Measurements from ENCODE around the gene WDTC1.
A peak's percentile ranks its signal among the peaks of the same experiment; 100 is the strongest.

WDTC1 gene

DNA sequence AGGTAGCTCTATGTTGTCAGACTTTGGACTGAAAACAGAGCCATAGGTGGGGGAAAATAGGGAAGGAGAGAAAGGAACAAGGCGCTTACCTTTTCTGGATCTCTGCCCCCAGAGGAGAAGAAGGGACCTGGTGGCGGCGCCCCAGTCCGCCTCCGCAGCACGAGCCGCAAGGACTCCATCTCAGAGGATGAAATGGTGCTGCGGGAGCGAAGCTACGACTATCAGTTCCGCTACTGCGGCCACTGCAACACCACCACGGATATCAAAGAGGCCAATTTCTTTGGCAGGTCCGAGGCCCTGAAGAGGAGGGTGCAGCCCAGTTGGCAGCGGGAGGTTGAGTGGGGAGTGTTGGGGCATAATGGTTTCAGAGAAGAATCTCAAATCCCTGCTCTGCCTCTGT is 69.1 kb downstream of the WDTC1 start:
- no peak for DNase-seq

DNA sequence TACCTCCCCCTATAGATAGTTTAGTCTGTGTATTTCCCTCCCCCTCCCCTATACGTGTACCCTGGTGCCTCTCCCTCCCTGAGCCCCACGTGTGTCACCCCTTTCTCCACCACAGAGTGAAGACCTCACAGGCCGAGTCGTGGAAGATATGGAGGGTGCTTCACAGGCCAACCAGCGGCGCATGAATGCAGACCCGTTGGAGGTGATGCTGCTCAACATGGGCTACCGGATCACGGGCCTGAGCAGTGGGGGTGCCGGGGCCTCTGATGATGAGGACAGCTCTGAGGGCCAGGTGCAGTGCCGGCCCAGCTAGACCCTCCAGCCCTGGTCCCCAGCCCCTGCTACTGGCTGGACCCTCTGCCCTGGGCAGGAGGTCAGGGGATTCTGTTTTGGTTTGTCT is 71.6 kb downstream of the WDTC1 start:
- DNase-seq, result no peak

DNA sequence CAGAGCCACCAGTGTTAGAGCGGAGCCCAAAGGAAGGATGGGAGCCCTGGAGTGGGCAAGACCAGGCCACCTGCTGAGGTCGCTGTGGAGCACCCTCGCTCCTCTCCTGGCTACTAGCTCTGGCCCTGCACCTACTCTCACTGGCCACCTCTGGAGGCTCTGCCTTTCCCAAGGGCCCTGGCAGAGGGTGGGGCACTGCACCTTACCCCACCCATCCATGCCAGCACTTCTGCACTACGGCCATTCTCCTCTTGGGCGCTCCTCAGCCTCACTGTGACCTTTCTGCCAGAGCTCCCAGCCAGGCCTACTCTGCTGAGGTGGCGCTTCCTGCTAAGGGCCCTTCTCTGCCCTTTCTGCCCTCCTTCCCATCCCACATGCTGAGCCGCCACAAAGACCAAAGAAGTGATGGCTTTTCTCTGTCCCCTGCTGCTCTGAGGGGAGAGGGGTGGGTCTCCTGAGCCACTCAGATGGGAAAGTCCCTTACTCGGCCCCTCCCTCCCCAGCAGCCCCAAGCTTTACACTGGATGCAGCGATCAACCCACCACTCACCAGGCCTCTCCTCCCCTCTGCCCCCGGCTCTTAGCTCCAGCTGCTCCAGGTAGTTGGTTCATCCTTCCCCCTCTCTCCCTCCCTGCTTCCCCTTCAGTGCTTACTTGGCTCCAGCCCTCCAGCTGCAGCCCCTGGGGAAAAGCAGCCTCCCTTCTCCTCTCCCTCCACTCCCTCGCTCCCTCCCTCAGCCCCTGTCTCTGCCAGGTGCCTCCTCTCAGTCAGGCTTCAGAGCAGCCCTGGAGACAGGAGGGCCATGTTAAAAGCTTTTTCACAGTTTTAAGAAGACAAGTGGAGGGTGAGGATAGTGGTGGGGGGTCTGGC is 72.7 kb downstream of the WDTC1 start:
- DNase-seq, result no peak

DNA sequence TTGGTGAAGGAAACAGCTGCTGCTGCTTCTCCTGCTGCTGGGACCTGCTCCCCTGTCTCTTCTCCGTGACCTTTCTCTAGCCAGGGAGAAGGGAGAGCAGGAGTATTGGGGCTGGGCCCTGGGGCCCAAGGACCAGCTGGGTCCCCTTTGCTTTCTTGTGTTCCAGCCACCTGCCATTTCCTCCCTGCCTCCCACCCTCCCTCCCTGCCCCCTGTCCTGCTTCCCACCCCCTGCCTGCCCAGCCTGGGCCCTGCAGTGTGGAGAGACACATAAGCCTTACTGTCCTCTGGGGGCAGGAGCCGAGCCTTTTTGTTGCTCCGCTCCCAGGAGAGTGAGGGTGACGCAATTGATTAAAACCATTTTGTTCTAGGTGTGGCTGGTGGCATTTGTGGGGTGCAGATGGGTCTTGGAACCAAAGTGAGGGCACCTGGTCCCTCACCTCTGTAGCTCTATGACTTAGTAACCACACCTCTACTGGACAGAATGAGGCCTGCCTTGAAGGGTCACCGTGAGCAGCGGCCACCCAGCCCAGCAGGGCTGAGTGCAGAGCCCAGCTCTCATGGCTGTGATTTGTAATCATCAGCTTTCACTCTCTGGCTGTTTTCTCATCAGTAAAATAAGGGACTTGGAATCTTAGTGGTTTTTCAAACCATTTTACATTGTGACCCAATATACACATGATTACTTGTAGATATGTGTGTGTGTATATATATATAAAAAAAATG is 73.6 kb downstream of the WDTC1 start:
- DNase-seq, result no peak

DNA sequence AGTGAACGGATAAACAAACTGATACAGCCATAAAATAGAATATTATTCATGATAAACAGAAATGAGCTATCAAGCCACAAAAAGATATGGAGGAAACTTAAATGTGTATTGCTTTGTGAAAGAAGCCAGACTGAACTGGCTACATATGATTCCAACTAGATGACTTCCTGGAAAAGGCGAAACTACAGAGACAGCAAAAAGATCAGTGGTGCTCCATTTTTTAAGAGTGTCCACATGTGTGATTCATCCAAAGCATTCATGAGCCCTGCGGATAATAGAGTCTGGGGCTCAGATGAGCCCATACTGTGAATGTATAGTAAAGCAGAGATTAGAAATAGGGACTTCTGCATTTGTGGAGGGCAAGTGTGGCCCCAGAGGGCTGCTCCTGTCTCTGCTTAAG is 79.7 kb downstream of the WDTC1 start:
- DNase-seq, result no peak

DNA sequence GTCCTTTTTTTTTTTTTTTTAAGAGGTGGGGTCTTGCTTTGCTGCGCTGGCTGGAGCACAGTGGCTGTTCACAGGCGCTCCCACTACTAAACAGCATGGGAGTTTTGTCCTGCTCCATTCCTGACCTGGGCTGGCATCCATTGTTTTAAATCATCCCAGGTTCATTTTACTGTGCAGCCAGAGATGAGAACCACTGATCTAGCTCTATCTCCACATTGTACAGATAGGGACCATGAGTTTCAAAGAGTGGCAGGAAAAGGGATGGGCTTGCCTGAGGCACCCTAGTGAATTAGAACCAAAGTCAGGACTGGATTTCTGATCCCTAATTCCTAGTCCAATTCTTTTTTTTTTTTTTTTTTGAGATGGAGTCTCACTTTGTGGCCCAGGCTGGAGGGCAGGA is 80.3 kb downstream of the WDTC1 start:
- DNase-seq, result no peak

DNA sequence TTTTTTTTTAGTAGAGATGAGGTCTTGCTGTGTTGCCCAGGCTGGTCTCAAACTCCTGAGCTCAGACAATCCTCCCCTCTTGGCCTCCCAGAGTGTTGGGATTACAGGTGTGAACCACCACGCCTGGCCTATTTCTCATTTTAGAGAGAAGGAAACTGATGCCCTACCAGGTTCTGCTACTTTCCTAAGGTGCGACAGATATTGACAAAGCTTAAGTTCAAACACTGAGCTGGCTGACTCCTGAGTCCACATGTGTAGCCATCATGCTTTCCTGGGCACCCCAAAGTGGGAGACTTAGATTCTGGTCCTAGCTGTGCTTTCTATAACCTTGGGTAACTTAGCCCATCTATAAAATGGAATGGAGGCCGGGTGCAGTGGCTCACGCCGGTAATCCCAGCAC is 82.4 kb downstream of the WDTC1 start:
- DNase-seq, result no peak

DNA sequence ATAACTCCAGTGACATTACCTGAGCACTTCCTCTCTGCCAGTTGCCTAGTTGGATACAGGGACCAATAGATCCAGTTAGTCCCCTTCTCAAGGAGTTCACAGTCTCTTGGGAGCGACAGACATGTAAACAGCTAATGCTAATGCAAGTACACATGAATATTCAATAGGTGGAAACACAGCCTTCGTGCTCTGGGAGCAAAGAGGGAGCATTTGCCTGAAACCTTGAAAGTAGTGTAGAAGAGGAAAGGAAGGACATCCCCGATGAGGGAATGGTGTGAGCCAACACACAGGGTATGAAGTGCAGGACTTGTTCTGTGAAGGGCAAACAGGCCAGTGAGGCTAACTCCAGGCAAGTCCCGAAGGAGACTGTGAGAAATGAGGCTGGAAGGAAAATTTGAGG is 83.7 kb downstream of the WDTC1 start:
- no peak for DNase-seq

DNA sequence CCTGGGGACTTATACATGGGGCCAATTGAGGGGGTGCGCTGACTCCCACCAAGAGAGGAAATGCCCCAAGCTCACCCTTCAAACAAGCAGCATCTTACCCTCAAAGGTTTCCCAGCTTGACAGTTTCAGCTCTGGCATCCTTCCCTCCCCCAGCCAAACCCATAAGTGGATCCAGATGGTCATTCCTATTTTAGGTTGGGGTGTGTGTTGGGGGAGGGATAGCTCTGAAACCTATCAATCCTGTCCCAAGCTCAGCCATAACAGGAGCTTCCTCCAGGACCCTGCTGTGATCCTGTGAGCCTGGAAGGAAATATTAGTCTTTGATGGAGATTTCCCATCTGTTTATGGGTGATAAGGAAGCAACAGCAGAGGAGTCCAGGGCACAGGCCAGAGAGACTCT is 84.2 kb downstream of the WDTC1 start:
- DNase-seq, result no peak

DNA sequence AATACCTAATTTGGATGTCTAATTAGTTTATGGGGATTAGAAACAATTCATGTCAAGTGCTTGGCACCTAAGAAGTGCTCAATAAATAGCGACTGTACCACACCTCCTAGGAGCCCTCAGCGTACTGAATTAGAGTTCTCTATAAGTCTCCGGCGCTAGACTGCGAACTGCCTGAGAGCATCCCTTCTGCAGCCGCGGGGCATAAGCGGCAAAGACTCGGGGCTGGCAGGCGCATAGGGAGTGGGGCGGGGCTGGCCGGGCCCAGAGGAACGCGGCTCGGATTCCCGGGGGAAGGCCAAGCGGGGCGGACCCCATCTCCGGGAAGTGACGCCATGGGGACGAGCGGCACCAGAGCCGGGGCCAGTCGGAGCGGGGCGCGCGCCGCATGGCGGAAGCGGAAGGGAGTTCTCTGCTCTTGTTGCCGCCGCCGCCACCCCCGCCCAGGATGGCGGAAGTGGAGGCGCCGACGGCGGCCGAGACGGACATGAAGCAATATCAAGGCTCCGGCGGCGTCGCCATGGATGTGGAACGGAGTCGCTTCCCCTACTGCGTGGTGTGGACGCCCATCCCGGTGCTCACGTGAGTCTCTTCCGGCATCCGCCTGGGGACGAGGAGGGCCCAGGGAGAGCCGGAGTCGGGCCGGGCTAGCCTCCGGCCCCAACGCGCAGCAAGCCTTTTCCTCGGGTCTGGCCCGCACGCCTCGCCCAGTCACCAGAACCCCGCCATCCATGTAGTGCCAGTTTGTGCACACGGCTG is 87.6 kb downstream of the WDTC1 start, which contains the start of gene TMEM222:
TSS of gene TMEM222 (plus strand) at position 351 of the 756 bp plus-strand sequence. CDS start at position 386, 35 bp downstream.
- peak; percentile 96 to 97 for DNase-seq

DNA sequence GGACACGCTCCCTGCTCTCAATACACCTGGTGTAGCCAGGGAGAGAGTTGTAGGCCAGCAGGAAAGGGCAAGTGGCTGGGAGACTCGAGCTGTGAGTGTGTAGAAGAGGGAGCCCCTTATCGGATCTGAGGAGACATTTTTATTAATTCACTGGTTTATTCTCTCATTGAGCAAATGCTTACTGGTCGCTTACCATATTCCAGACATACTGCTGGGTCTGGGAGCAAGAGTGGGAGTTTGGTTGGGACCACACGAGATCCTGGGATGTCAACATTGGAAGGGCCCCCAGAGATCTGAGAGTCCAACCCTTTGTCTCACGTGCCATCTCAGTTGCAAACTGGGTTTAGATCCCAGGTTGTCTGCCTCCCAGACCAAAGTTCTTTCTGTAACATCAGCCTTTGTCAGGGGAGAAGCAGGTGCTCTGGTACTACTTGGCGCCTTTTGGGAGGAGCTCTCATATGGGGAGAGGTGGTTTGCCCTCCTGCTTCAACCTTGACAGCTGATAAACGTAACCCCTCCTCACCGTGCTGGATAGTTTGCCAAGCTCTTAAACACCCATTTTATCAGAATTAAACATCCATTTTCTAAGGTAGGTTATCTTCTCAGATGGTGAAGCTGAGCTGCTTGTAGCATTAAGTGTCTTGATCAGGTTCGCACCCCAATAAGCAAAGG is 88.3 kb downstream of the WDTC1 start:
- no peak for DNase-seq

DNA sequence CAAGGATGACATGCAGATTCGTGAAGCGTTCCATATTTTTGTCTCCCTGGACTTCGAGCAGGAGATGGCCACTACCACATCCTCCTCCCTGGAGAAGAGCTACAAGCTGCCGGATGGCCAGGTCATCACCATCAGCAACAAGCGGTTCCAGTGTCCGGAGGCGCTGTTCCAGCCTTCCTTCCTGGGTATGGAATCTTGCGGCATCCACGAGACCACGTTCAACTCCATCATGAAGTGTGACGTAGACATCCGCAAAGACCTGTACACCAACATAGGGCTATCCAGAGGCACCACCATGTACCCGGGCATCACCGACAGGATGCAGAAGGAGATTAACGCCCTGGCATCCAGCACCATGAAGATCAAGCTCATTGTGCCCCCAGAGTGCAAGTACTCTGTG is 90.9 kb downstream of the WDTC1 start:
- DNase-seq, result no peak

DNA sequence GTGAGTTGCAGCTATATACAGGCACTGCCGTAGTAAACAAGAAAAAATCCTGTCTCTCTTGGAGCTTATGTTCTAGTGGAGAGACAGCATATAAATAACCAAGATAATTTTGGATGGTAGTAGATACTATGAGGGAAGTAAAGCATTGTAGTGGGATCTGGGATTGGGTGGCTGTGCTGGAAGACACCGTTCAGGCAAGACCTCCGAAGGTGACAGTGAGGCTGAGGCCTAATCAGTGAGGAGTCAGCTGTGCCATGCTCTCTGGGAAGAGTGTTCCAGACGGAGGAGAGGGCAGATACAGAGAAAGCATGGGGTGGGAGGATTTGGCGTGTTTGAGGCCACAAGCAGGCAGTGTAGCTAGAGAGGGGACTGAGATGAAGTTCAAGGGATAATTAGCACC is 93.5 kb downstream of the WDTC1 start:
- DNase-seq, result no peak

DNA sequence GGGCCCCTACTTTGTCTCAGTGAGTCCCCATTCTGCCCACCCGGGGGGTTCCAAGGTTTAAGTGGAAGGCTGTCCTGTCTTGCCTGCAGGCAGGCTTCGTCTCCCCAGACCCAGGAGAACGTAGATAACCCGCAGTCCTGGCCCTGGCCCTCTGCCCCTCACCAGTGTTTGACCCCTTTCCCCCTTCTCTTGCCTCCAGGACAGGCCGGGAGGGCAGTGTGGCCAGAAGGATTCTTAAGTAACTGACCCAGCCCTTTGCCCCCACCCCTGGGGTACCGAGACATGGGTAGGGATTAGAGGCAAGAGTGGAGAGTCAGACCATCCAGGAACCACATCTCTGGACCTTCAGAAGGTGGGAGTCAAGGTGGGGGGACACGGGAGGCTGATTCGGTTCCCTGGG is 96.4 kb downstream of the WDTC1 start:
- no peak for DNase-seq

DNA sequence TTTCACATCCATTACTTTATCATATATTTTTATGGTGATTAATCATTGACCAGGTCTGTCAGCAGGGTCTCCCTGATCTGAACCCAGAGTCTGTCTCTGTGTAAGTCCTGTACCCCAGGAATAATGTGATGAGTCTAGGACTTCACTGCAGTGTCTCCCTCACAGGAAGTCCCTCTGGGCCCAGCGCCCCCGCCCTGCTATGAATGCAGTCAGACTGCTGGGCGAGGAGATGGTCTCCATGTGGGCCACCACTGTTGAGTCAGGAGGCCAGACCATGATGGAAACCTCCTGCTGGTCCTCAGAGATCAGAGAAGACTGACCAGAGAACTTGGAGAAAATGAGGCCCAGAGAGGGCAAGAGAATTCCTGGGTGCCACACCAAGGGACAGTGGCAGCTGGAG is 97.0 kb downstream of the WDTC1 start:
- no peak for DNase-seq

DNA sequence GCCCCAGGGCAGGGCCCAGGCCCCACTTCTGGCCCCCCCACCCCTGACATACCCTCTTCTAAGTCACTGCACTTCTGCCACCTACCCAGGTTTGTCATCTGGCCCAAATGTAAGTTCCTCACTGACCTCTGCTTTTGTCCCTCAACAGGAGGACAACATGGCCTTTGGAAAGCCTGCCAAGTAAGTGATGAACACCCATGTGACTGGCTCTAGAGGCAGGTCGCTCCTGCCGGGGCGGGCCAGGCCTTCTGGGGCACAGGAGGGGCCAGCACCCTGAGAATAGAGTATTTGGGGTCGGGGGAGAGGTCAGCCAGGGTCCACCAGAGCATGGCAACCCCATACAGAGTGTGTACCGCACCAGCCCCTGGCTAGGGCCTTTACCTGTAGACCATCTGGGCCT is 97.5 kb downstream of the WDTC1 start:
- DNase-seq, result no peak

DNA sequence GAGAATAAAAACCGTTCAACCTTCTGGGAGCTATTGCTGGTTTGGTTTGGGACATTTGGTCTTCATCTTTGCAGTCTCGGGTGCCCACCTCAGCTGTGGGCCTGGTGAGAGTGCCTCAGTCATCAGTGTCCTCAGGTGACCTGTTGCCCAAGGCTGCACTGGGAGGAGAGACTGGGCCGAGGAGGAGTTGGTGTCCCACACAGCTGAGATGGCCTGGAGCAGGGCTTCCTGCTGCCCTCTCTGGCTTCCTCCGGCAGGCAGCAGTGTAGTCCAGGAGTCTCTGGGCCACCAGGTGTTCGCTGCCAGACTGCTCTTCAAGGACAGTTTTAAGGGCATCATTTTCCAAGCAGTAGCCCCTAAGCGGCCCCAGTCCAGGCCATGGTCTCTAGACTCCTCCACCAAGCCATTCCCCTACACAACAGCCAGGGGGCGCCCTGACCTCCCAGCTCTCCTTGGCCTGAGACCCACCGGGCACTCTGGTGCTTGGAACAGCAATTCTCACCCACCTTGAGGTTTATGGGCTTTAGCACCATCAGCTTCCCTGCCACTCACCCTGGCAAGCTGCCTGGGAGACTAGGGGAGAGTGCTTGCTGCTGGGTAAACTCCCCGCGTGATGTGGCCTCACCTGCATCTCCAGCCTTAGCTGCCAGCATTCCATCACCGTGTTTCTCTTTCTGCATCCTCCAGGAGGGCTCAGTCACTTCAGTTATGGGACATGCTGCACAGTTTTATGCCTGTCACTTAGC is 98.3 kb downstream of the WDTC1 start:
- peak; percentile 61 to 65 for DNase-seq

DNA sequence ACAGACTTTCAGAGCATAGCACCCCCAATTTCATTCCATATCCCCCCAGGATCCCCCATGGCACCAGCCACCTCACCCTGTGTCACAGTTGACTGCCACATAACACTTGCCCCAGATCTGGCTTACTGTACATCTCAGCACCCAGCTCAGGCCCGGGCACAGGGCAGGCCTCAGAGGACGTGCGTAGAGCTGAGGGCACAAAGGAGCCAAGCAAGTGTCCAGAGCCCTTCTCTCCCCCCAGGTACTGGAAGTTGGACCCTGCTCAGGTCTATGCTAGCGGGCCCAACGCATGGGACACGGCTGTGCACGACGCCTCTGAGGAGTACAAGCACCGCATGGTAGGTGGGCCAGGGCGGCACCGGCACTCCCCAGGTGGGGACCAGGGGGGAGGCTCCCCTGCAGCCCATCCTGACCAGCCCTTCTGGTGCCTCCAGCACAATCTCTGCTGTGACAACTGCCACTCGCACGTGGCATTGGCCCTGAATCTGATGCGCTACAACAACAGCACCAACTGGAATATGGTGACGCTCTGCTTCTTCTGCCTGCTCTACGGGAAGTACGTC is 99.4 kb downstream of the WDTC1 start:
- DNase-seq, result no peak

DNA sequence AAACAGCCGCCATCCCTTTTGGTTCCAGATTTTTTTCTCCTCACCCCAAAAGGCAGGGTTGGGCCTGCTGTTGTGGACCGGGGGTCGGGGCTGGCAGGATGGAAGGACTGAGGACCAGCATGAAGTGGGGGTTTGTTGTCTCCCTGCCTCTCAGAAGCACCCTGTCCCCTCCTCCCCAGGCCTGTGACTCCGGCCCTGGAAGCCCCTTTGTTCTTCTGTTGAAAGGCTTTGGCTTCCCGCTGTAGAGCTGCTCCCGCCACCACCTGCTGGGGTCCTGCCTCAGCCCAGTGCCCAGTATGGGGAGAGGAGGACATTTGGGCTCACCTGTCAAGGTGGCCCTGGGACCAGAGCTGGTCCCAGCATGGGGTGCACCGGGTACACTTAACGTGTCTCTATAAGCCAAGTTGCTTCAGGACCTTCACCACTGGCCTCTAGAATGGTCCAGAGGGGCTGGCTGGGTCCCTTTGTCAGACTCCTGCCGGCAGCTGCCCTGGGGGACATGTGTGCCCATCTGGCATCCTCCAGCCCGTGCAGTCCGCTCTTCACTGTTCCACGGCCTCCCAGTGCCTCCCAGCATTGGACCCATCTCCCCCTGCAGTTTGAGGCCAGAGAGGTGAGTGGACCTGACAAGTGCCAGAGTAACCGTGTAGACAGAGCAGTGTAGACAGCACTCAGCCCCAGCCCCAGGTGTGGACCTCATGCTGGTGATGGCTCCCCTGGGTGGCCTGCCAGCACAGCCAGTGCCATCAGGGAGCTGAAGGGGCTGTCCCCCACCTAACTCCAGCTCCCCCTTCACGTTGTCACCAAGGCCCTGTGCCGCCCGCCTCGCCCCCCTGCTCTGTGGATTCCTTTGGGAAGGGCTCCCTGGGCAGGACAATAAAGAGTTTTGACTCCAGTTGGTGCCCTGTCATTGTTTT is 101.3 kb downstream of the WDTC1 start:
- no peak for DNase-seq

DNA sequence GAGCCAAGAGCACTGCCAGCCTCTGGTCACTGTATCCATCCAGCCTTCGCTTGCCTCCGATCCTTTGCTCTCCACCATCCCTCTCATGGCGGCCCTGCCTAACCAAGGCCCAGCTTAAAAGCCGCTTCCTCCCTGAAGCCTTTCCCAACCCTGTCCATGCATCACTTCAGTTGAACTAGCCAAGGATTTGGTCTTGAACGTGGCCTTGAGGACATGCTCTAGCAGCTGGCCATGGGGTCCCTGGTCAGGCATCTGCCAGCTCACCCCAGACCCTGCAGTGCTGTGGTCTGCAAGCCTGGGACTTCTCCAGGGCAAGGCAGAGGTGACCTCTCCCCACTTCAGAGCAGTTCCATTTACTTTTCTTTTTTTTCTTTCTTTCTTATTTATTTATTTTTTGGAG is 102.3 kb downstream of the WDTC1 start:
- DNase-seq, result no peak

DNA sequence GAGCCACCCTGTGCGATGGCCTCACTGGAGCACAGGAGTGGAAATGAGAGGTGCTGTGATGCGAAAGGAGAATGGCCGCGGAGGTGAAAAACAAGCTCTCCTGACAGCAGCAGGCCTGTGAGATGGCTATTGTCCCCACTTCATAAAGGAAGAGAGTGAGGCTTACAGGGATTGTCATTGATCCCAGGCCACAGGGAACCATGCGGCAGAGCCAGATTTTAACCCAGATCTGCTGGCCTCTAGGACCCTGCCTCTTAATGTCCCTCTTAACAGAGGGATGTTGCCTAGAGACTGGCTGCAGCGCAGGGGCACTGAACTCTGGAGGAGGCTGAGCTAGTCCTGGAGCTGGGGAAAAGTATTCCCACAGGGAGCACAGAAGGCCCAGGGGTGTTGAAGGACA is 104.3 kb downstream of the WDTC1 start:
- DNase-seq, result no peak

Data from activated CD4-positive, alpha-beta T cell treated with anti-CD3 and anti-CD28 coated beads, Interleukin-2, amount 50 U/mL, for 48 hours (primary cell).